LoVo (cell line): ENCODE results near the gene KRTAP9-4.
"Not testable (repeated sequence)": the region's sequence is repeated elsewhere in the genome, so short reads cannot be mapped to it uniquely, and the experiment has no call there.

Source experiments
- DNase-seq: peaks from one replicate; pipeline ENCODE4 v3.0.0-alpha.2; 2016; ENCODE audit warnings: low spot score

KRTAP9-4 gene

GRCh38 chr17:41265078-41265477 lies 15.6 kb downstream of the KRTAP9-4 start, which contains the start of gene KRTAP9-6:
TSS of gene KRTAP9-6 (plus strand) at chr17:41265378. CDS start at chr17:41265378, 0 bp downstream.
- DNase-seq = no peak

- no peak for DNase-seq
Measured at GRCh38 chr17:41267711-41268110, 18.2 kb downstream of the KRTAP9-4 start.

GRCh38 chr17:41271323-41271722 lies 21.8 kb downstream of the KRTAP9-4 start:
- DNase-seq = not testable (repeated sequence)

- no peak for DNase-seq
Measured at GRCh38 chr17:41271858-41272257, 22.4 kb downstream of the KRTAP9-4 start.

GRCh38 chr17:41275648-41276190 lies 26.2 kb downstream of the KRTAP9-4 start, which contains the start of gene KRTAP9-7:
TSS of gene KRTAP9-7 (plus strand) at chr17:41275698. CDS start at chr17:41275698, 0 bp downstream.
- not testable (repeated sequence) for DNase-seq

- no peak for DNase-seq
Measured at GRCh38 chr17:41278176-41278955, 28.9 kb downstream of the KRTAP9-4 start.

- DNase-seq = no peak
Measured at GRCh38 chr17:41284043-41284442, 34.6 kb downstream of the KRTAP9-4 start.

- DNase-seq = no peak
Measured at GRCh38 chr17:41284546-41284945, 35.1 kb downstream of the KRTAP9-4 start.

- DNase-seq = no peak
Measured at GRCh38 chr17:41287050-41287449, 37.6 kb downstream of the KRTAP9-4 start.

- DNase-seq = no peak
Measured at GRCh38 chr17:41294016-41294415, 44.5 kb downstream of the KRTAP9-4 start.

GRCh38 chr17:41296846-41297245 lies 47.4 kb downstream of the KRTAP9-4 start:
- no peak for DNase-seq

- DNase-seq = no peak
Measured at GRCh38 chr17:41298458-41299135, 49.1 kb downstream of the KRTAP9-4 start.
